NT2/D1 (cell line): ENCODE results near the gene RND1.
"Not testable (repeated sequence)": the region's sequence is repeated elsewhere in the genome, so short reads cannot be mapped to it uniquely, and the experiment has no call there.

Experiments
- DNase-seq: peaks from one replicate; pipeline ENCODE4 v3.0.0-alpha.2; 2011; ENCODE audit warnings: low read depth, low spot score
- H3K27me3 ChIP-seq: 2 replicates; pipeline ENCODE4 v1.6.0; 2011; ENCODE audit warnings: mild to moderate bottlenecking; ENCODE audit not compliant: insufficient read length, insufficient read depth
- H3K36me3 ChIP-seq: 2 replicates; pipeline ENCODE4 v1.6.1; 2011; ENCODE audit warnings: mild to moderate bottlenecking, low read length, mixed read lengths; ENCODE audit not compliant: insufficient read depth, insufficient read length
- H3K4me1 ChIP-seq: 2 replicates; pipeline ENCODE4 v1.5.1; 2011; ENCODE audit not compliant: insufficient read depth, insufficient read length
- H3K4me3 ChIP-seq: 2 replicates; pipeline ENCODE4 v1.5.1; 2011; ENCODE audit warnings: low read depth; ENCODE audit not compliant: insufficient read length
- H3K9ac ChIP-seq: 2 replicates; pipeline ENCODE4 v1.6.0; 2011; ENCODE audit warnings: low read depth; ENCODE audit not compliant: insufficient read length
- H3K9me3 ChIP-seq: 2 replicates; pipeline ENCODE4 v1.5.1; 2011; ENCODE audit warnings: mild to moderate bottlenecking, low read length; ENCODE audit not compliant: insufficient read depth
- SUZ12 ChIP-seq: IDR thresholded peaks from 2 replicates; pipeline ENCODE4 v1.6.1; 2011; ENCODE audit not compliant: insufficient read length, insufficient read depth; ENCODE audit errors: extremely low read depth
- YY1 ChIP-seq: IDR thresholded peaks from 2 replicates; pipeline ENCODE4 v1.6.1; 2011; ENCODE audit not compliant: insufficient read length, insufficient read depth
- ZNF274 ChIP-seq: IDR thresholded peaks from 2 replicates; pipeline ENCODE4 v1.6.1; 2011; ENCODE audit warnings: mild to moderate bottlenecking, low read depth, low read length

RND1 gene

GRCh38 chr12:48866052-48866711 is 512 bp upstream of the RND1 start:
- no peaks in the 10 kb centered on the region for H3K27me3 ChIP-seq
- no peak for DNase-seq
- peaks cover 31% of the 10 kb centered on the region for H3K36me3 ChIP-seq
- no peaks in the 10 kb centered on the region for H3K9me3 ChIP-seq
- TF ChIP-seq YY1: no peak
- no peak for TF ChIP-seq SUZ12
- no peak for TF ChIP-seq ZNF274
- no peak overlapping the region for H3K9ac ChIP-seq
- peaks cover 15% of the 10 kb centered on the region for H3K4me1 ChIP-seq
- no peak overlapping the region for H3K4me3 ChIP-seq

- Histone ChIP-seq H3K36me3 (peaks cover 47% of the 10 kb centered on the region), H3K9me3 (no peaks in the 10 kb centered on the region), H3K9ac (no peak overlapping the region), H3K27me3 (no peaks in the 10 kb centered on the region), H3K4me3 (no peak overlapping the region), H3K4me1 (peaks cover 15% of the 10 kb centered on the region)
- no peak for DNase-seq
- no peak for TF ChIP-seq SUZ12
- no peak for TF ChIP-seq ZNF274
- TF ChIP-seq YY1: no peak
These were observed 2.4 kb downstream of the RND1 start for GRCh38 chr12:48863291-48863690.

- H3K4me1 ChIP-seq: peaks cover 15% of the 10 kb centered on the region
These were observed 2.9 kb downstream of the RND1 start for GRCh38 chr12:48862760-48863159.

GRCh38 chr12:48861111-48861510 is 4.6 kb downstream of the RND1 start:
- Histone ChIP-seq H3K9ac (no peak overlapping the region), H3K4me3 (no peak overlapping the region), H3K27me3 (no peaks in the 10 kb centered on the region), H3K9me3 (no peaks in the 10 kb centered on the region), H3K36me3 (peaks cover 58% of the 10 kb centered on the region), H3K4me1 (peaks cover 14% of the 10 kb centered on the region)
- no peak for TF ChIP-seq YY1
- TF ChIP-seq SUZ12: no peak
- TF ChIP-seq ZNF274: no peak
- no peak for DNase-seq

More at GRCh38 chr12:48862760-48863159, 2.9 kb downstream of the RND1 start:
- TF ChIP-seq SUZ12 (no peak), YY1 (no peak), ZNF274 (no peak)
- H3K36me3 ChIP-seq: peaks cover 51% of the 10 kb centered on the region
- no peak overlapping the region for H3K4me3 ChIP-seq
- H3K27me3 ChIP-seq: no peaks in the 10 kb centered on the region
- no peaks in the 10 kb centered on the region for H3K9me3 ChIP-seq
- no peak overlapping the region for H3K9ac ChIP-seq
- DNase-seq: no peak

GRCh38 chr12:48860236-48860635 is 5.4 kb downstream of the RND1 start:
- not testable (repeated sequence) for H3K9me3 ChIP-seq, H3K9ac ChIP-seq, H3K27me3 ChIP-seq, DNase-seq, H3K4me3 ChIP-seq
- Histone ChIP-seq H3K36me3 (peaks cover 58% of the 10 kb centered on the region), H3K4me1 (peaks cover 14% of the 10 kb centered on the region)

- H3K9ac ChIP-seq: no peak overlapping the region
- no peak overlapping the region for H3K4me3 ChIP-seq
- H3K27me3 ChIP-seq: no peaks in the 10 kb centered on the region
- peaks cover 58% of the 10 kb centered on the region for H3K36me3 ChIP-seq
- H3K9me3 ChIP-seq: no peaks in the 10 kb centered on the region
- TF ChIP-seq YY1: no peak
- no peak for TF ChIP-seq SUZ12
- no peak for TF ChIP-seq ZNF274
- peaks cover 14% of the 10 kb centered on the region for H3K4me1 ChIP-seq
- no peak for DNase-seq
These were observed 6.1 kb downstream of the RND1 start for GRCh38 chr12:48859607-48860006.

- H3K9ac ChIP-seq: no peak overlapping the region
- no peaks in the 10 kb centered on the region for H3K9me3 ChIP-seq
- H3K36me3 ChIP-seq: peaks cover 45% of the 10 kb centered on the region
- H3K4me3 ChIP-seq: no peak overlapping the region
- no peak for DNase-seq
- no peaks in the 10 kb centered on the region for H3K27me3 ChIP-seq
- no peak for TF ChIP-seq YY1
- TF ChIP-seq ZNF274: no peak
- no peak for TF ChIP-seq SUZ12
- H3K4me1 ChIP-seq: peaks cover 6% of the 10 kb centered on the region
These were observed 7.6 kb downstream of the RND1 start for GRCh38 chr12:48858043-48858442.
